Neural cell (in vitro differentiated cells): ENCODE results near the gene CALHM5. TPM values are rescaled to one million over a fixed set of nuclear protein-coding genes. Genes with fewer than 3 reads are reported as not detected.

Experiments
- H2AFZ ChIP-seq: fragments of 200-600, 300-800 bp; sonication (generic), shearing (Covaris generic); 2 replicates; pipeline ENCODE4 v1.6.0; 2014; ENCODE audit warnings: low read depth, mild to moderate bottlenecking, antibody characterized with exemption, low read length, moderate library complexity
- H3F3A ChIP-seq: fragments of 200-600 bp; shearing (Covaris generic); 2 replicates; pipeline ENCODE4 v1.6.1; 2016; ENCODE audit warnings: mild to moderate bottlenecking, moderate library complexity, mixed read lengths, antibody characterized with exemption, low read length; ENCODE audit not compliant: insufficient read depth, poor library complexity, severe bottlenecking
- H3K27ac ChIP-seq: fragments of 200-600, 300-800 bp; sonication (generic), shearing (Covaris generic); 2 replicates; pipeline ENCODE4 v1.5.1; 2014; ENCODE audit warnings: mild to moderate bottlenecking, low read length, moderate library complexity
- H3K27me3 ChIP-seq: fragments of 300-800, 200-600 bp; sonication (generic), shearing (Covaris generic); 2 replicates; pipeline ENCODE4 v1.6.0; 2014; ENCODE audit warnings: mild to moderate bottlenecking, low read depth, low read length, moderate library complexity; ENCODE audit not compliant: insufficient read depth
- H3K36me3 ChIP-seq: fragments of 300-800, 200-600 bp; sonication (generic), shearing (Covaris generic); 2 replicates; pipeline ENCODE4 v1.5.1; 2014; ENCODE audit warnings: mild to moderate bottlenecking, antibody characterized with exemption, low read length, moderate library complexity; ENCODE audit not compliant: insufficient read depth
- H3K4me2 ChIP-seq: fragments of 300-800, 200-600 bp; sonication (generic), shearing (Covaris generic); 2 replicates; pipeline ENCODE4 v1.6.0; 2014; ENCODE audit warnings: mild to moderate bottlenecking, low read length
- H3K4me3 ChIP-seq: fragments of 300-800, 200-600 bp; sonication (generic), shearing (Covaris generic); 2 replicates; pipeline ENCODE4 v1.5.1; 2014; ENCODE audit warnings: mild to moderate bottlenecking, low read length, moderate library complexity
- H3K79me2 ChIP-seq: fragments of 200-600 bp; shearing (Covaris generic); replicated peaks from 2 replicates; pipeline ENCODE4 v1.6.0; 2014; ENCODE audit warnings: mild to moderate bottlenecking, low read length, moderate library complexity; ENCODE audit not compliant: insufficient read depth
- H3K9ac ChIP-seq: fragments of 300-800, 200-600 bp; sonication (generic), shearing (Covaris generic); 2 replicates; pipeline ENCODE4 v1.6.1; 2016; ENCODE audit warnings: mild to moderate bottlenecking, low read length, mixed read lengths
- H3K9me2 ChIP-seq: fragments of 200-600 bp; shearing (Covaris generic); 2 replicates; pipeline ENCODE4 v1.6.1; 2016; ENCODE audit warnings: mild to moderate bottlenecking, low read length, mixed read lengths; ENCODE audit not compliant: insufficient read depth
- H3K9me3 ChIP-seq: fragments of 200-600, 300-800 bp; sonication (generic), shearing (Covaris generic); 2 replicates; pipeline ENCODE4 v1.6.1; 2016; ENCODE audit warnings: mild to moderate bottlenecking, mixed run types, low read length, moderate library complexity, mixed read lengths
- H4K20me1 ChIP-seq: fragments of 200-600 bp; shearing (Covaris generic); 2 replicates; pipeline ENCODE4 v1.6.1; 2016; ENCODE audit warnings: mild to moderate bottlenecking, mixed run types; ENCODE audit not compliant: insufficient read depth
- EP300 ChIP-seq: fragments of 450-650 bp; conservative IDR thresholded peaks from 2 replicates; pipeline ENCODE4 v1.6.1; 2014; ENCODE audit warnings: antibody characterized with exemption, mild to moderate bottlenecking, moderate library complexity; ENCODE audit not compliant: poor library complexity, severe bottlenecking
- EZH2 ChIP-seq: fragments of 200-600, 300-800 bp; shearing (Covaris generic), sonication (generic); IDR thresholded peaks from 2 replicates; pipeline ENCODE4 v1.6.1; 2014; ENCODE audit warnings: antibody characterized with exemption, low read length, borderline replicate concordance, mild to moderate bottlenecking; ENCODE audit not compliant: insufficient read depth, poor library complexity, severe bottlenecking
- MXI1 ChIP-seq: fragments of 450-650 bp; conservative IDR thresholded peaks from 2 replicates; pipeline ENCODE4 v1.6.1; 2014; ENCODE audit warnings: antibody characterized with exemption, mild to moderate bottlenecking; ENCODE audit not compliant: poor library complexity, severe bottlenecking
- POLR2AphosphoS5 ChIP-seq: IDR thresholded peaks from 2 replicates; pipeline ENCODE4 v1.6.1; 2012
- RAD21 ChIP-seq: fragments of 450-650 bp; conservative IDR thresholded peaks from 2 replicates; pipeline ENCODE4 v1.6.1; 2014; ENCODE audit warnings: antibody characterized with exemption, mild to moderate bottlenecking, moderate library complexity
- SMC3 ChIP-seq: fragments of 450-650 bp; conservative IDR thresholded peaks from 2 replicates; pipeline ENCODE4 v1.6.1; 2014; ENCODE audit warnings: antibody characterized with exemption, mild to moderate bottlenecking, moderate library complexity; ENCODE audit not compliant: poor library complexity
- TAF1 ChIP-seq: IDR thresholded peaks from 2 replicates; pipeline ENCODE4 v1.6.1; 2012; ENCODE audit warnings: low read depth
- polyA plus RNA-seq: library from polyadenylated mRNA; depleted of rRNA; stranded (reverse); fragments of >200 nt; gene quantifications from 2 replicates; pipeline ENCODE4 v1.2.3, GENCODE V29; 2014
- TF ChIP-seq, protein P1 (sequence below): fragments of 450-650 bp; IDR thresholded peaks from 2 replicates; pipeline ENCODE4 v1.5.1; 2014; ENCODE audit warnings: antibody characterized with exemption, mild to moderate bottlenecking, moderate library complexity; ENCODE audit not compliant: poor library complexity, severe bottlenecking
- TF ChIP-seq, protein P2 (sequence below): IDR thresholded peaks from 2 replicates; pipeline ENCODE4 v1.6.1; 2012; ENCODE audit warnings: borderline replicate concordance

CALHM5 gene
- polyA plus RNA-seq, 1 donor from 2014 or later, result 0.07 TPM

DNA sequence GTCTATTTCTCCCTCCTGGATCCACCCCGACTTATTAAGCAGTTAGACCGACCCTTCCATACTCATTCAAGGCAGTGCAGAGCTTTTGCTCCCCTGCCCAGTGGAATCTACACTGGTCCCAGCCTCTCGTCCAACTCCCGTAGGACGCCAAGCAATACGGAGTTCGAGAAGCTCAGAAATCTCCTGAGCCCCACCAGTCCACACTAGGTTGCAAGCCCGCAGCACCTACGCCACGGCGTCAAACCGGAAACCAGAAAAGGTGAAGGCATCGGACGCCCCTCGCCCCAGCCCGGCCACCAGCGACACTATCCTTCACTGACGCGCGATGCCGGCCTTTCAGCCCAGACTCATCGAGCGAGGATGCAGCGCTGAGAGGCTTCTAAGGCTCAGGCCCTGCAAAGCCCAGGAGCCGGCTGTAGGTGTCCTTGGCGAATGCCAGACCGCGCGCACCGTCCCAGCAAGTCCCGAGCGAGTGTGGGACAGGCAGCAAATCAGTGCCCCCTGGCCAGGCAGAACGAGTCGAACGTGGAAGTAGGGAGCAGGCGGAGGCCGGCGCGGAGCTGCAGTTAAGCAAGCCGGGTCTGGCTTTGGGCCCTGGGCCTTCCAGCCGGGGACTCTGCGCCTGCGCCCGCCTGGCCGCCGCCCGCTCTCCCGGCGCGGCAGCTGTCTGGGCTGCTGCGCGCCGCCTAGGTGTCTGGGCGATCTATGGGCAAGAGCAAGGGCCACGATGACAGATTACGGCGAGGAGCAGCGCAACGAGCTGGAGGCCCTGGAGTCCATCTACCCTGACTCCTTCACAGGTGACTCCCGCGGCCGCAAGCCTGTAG is 59.6 kb downstream of the CALHM5 start, which contains the start of gene RWDD1:
TSS of gene RWDD1 (plus strand) at position 649 of the 827 bp plus-strand sequence. CDS start at position 728, 79 bp downstream.
- Histone ChIP-seq H4K20me1 (no peaks in the 10 kb centered on the region), H3K36me3 (no peaks in the 10 kb centered on the region), H2AFZ (peak within 1 kb of the TSS; percentile 99), H3K27me3 (no peaks in the 10 kb centered on the region), H3K4me2 (peak within 1 kb of the TSS; percentile 96), H3K9me2 (no peaks in the 10 kb centered on the region), H3K79me2 (peaks cover 35% of the 10 kb centered on the region), H3F3A (no peaks in the 10 kb centered on the region), H3K9me3 (no peaks in the 10 kb centered on the region), H3K27ac (peak within 1 kb of the TSS; percentile 91), H3K9ac (peak within 1 kb of the TSS; percentile 93), H3K4me3 (peak within 1 kb of the TSS; percentile 93)
- TF ChIP-seq TAF1, result peak; percentile 42
- TF ChIP-seq EP300, result peak; percentile 58
- TF ChIP-seq, protein P1, sequence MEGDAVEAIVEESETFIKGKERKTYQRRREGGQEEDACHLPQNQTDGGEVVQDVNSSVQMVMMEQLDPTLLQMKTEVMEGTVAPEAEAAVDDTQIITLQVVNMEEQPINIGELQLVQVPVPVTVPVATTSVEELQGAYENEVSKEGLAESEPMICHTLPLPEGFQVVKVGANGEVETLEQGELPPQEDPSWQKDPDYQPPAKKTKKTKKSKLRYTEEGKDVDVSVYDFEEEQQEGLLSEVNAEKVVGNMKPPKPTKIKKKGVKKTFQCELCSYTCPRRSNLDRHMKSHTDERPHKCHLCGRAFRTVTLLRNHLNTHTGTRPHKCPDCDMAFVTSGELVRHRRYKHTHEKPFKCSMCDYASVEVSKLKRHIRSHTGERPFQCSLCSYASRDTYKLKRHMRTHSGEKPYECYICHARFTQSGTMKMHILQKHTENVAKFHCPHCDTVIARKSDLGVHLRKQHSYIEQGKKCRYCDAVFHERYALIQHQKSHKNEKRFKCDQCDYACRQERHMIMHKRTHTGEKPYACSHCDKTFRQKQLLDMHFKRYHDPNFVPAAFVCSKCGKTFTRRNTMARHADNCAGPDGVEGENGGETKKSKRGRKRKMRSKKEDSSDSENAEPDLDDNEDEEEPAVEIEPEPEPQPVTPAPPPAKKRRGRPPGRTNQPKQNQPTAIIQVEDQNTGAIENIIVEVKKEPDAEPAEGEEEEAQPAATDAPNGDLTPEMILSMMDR, result no peak
- peak; percentile 57 for TF ChIP-seq SMC3
- TF ChIP-seq MXI1, result peak; percentile 87
- no peak for TF ChIP-seq EZH2
- peak; percentile 94 for TF ChIP-seq POLR2AphosphoS5
- TF ChIP-seq, protein P2, sequence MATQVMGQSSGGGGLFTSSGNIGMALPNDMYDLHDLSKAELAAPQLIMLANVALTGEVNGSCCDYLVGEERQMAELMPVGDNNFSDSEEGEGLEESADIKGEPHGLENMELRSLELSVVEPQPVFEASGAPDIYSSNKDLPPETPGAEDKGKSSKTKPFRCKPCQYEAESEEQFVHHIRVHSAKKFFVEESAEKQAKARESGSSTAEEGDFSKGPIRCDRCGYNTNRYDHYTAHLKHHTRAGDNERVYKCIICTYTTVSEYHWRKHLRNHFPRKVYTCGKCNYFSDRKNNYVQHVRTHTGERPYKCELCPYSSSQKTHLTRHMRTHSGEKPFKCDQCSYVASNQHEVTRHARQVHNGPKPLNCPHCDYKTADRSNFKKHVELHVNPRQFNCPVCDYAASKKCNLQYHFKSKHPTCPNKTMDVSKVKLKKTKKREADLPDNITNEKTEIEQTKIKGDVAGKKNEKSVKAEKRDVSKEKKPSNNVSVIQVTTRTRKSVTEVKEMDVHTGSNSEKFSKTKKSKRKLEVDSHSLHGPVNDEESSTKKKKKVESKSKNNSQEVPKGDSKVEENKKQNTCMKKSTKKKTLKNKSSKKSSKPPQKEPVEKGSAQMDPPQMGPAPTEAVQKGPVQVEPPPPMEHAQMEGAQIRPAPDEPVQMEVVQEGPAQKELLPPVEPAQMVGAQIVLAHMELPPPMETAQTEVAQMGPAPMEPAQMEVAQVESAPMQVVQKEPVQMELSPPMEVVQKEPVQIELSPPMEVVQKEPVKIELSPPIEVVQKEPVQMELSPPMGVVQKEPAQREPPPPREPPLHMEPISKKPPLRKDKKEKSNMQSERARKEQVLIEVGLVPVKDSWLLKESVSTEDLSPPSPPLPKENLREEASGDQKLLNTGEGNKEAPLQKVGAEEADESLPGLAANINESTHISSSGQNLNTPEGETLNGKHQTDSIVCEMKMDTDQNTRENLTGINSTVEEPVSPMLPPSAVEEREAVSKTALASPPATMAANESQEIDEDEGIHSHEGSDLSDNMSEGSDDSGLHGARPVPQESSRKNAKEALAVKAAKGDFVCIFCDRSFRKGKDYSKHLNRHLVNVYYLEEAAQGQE, result peak; percentile 10
- peak; percentile 21 for TF ChIP-seq RAD21

DNA sequence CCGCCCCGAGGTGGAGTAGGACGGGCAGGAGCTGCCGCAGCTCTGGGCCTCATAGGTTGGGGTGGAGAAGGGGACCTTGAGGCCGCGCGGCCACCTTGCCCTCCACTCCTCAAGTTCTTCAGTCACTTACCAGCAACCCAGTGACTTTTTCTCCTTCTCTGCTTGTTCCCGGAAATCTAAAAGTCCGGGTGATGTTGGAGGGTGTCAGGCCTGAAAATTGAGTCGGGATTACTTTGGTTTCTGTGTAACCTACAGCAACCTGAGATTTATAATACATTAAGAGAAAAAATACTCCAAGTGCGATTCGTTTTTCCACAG is 60.2 kb downstream of the CALHM5 start:
- no peaks in the 10 kb centered on the region for H4K20me1 ChIP-seq
- no peaks in the 10 kb centered on the region for H3K36me3 ChIP-seq
- peaks cover 35% of the 10 kb centered on the region for H3K79me2 ChIP-seq

More for the DNA sequence above, 60.2 kb downstream of the CALHM5 start:
- Histone ChIP-seq H3K27me3 (no peaks in the 10 kb centered on the region), H3K4me2 (peak overlapping the region; percentile 85), H3K9me2 (no peaks in the 10 kb centered on the region), H3F3A (no peaks in the 10 kb centered on the region), H3K9ac (peak overlapping the region; percentile 93), H2AFZ (peak overlapping the region; percentile 75), H3K9me3 (no peaks in the 10 kb centered on the region), H3K4me3 (peak overlapping the region; percentile 93), H3K27ac (peak overlapping the region; percentile 91)
- TF ChIP-seq POLR2AphosphoS5 (no peak), SMC3 (no peak), EP300 (no peak), TAF1 (no peak), EZH2 (no peak), MXI1 (no peak), RAD21 (no peak)
- TF ChIP-seq, protein P1, result no peak
- TF ChIP-seq, protein P2, result no peak
